HEK293 (cell line): ENCODE results near the gene THEM4.

ENCODE experiments used
- CTCF ChIA-PET: fragments of 350-600 bp; formaldehyde crosslinking; extraction: SDS; loops from one replicate; lab custom pipeline; 2021; ENCODE audit warnings: antibody characterized with exemption; lab: Yijun Ruan, JAX
- POLR2A ChIA-PET: fragments of 300-600 bp; formaldehyde crosslinking; extraction: SDS; loops from one replicate; lab custom pipeline; 2020; ENCODE audit warnings: antibody characterized with exemption, inconsistent platforms; lab: Yijun Ruan, JAX
- H3K27ac ChIP-seq: fragments of 200-500 bp; sonication (Bioruptor generic); 2 replicates; pipeline ENCODE4 v1.5.1; 2014; ENCODE audit warnings: low read depth, low read length, control low read depth, inconsistent platforms; ENCODE audit errors: extremely low read depth
- H3K36me3 ChIP-seq, 2 experiments: fragments of 200-500 bp in 1 of 2; sonication (Bioruptor generic) in 1 of 2; 1 replicate in 1 of 2; 2 replicates in 1 of 2; pipeline ENCODE4 v1.5.1; 2014 to 2017; ENCODE audit warnings: inconsistent platforms in 2 of 2, low read length in 2 of 2; ENCODE audit not compliant: control insufficient read depth in 2 of 2, insufficient read depth in 1 of 2
- H3K4me1 ChIP-seq: fragments of 200-500 bp; sonication (Bioruptor generic); 2 replicates; pipeline ENCODE4 v1.5.1; 2014; ENCODE audit warnings: mild to moderate bottlenecking, low read length, inconsistent platforms; ENCODE audit not compliant: control insufficient read depth, insufficient read depth
- H3K4me3 ChIP-seq: 2 replicates; pipeline ENCODE4 v1.5.1; 2011; ENCODE audit warnings: low read depth, mild to moderate bottlenecking, control low read depth, low read length, moderate library complexity
- H3K9me3 ChIP-seq: fragments of 200-500 bp; sonication (Bioruptor generic); 2 replicates; pipeline ENCODE4 v1.5.1; 2014; ENCODE audit warnings: low read depth, low read length, inconsistent platforms; ENCODE audit not compliant: control insufficient read depth, insufficient read depth
- GLIS2 ChIP-seq: fragments of 450-650 bp; formaldehyde crosslinking; IDR thresholded peaks from 2 replicates; pipeline ENCODE4 v1.5.1; 2016; ENCODE audit warnings: missing biosample characterization, missing genetic modification characterization
- HOXD13 ChIP-seq: sonication (generic); formaldehyde crosslinking; IDR thresholded peaks from 2 replicates; pipeline ENCODE4 v1.8.0; 2022; ENCODE audit warnings: missing genetic modification reagents, borderline replicate concordance
- IKZF3 ChIP-seq: fragments of 450-650 bp; IDR thresholded peaks from 2 replicates; pipeline ENCODE4 v1.5.0; 2018; ENCODE audit warnings: missing biosample characterization, mild to moderate bottlenecking, missing genetic modification characterization, moderate library complexity
- SALL2 ChIP-seq: fragments of 450-650 bp; formaldehyde crosslinking; IDR thresholded peaks from 2 replicates; pipeline ENCODE4 v1.5.0; 2017; ENCODE audit warnings: missing biosample characterization, mild to moderate bottlenecking, missing genetic modification characterization, borderline replicate concordance
- SCRT2 ChIP-seq: fragments of 450-650 bp; formaldehyde crosslinking; IDR thresholded peaks from 2 replicates; pipeline ENCODE4 v1.5.1; 2016; ENCODE audit warnings: missing biosample characterization, missing genetic modification characterization
- SP3 ChIP-seq: fragments of 450-650 bp; formaldehyde crosslinking; IDR thresholded peaks from 2 replicates; pipeline ENCODE4 v1.5.1; 2016; ENCODE audit warnings: missing biosample characterization, missing genetic modification characterization
- TCF7L2 ChIP-seq: IDR thresholded peaks from 2 replicates; pipeline ENCODE4 v1.6.1; 2011; ENCODE audit warnings: low read depth, mild to moderate bottlenecking, inconsistent platforms, low read length, moderate library complexity, borderline replicate concordance
- WT1 ChIP-seq: fragments of 450-650 bp; formaldehyde crosslinking; IDR thresholded peaks from 2 replicates; pipeline ENCODE4 v1.5.1; 2016; ENCODE audit warnings: missing biosample characterization, missing genetic modification characterization
- ZIC2 ChIP-seq: fragments of 450-650 bp; formaldehyde crosslinking; IDR thresholded peaks from 2 replicates; pipeline ENCODE4 v1.5.1; 2016; ENCODE audit warnings: missing biosample characterization, missing genetic modification characterization
- ZNF146 ChIP-seq: fragments of 450-650 bp; formaldehyde crosslinking; IDR thresholded peaks from 2 replicates; pipeline ENCODE4 v1.5.1; 2016; ENCODE audit warnings: missing biosample characterization, missing genetic modification characterization
- ZNF16 ChIP-seq: fragments of 450-650 bp; formaldehyde crosslinking; IDR thresholded peaks from 2 replicates; pipeline ENCODE4 v1.5.1; 2016; ENCODE audit warnings: low read depth, missing biosample characterization, missing genetic modification characterization
- ZNF248 ChIP-seq: fragments of 450-650 bp; formaldehyde crosslinking; IDR thresholded peaks from 2 replicates; pipeline ENCODE4 v1.5.1; 2017; ENCODE audit warnings: missing biosample characterization, missing genetic modification characterization
- ZNF266 ChIP-seq: fragments of 450-650 bp; formaldehyde crosslinking; IDR thresholded peaks from 2 replicates; pipeline ENCODE4 v1.5.1; 2016; ENCODE audit warnings: missing biosample characterization, missing genetic modification characterization, low read depth
- ZNF354C ChIP-seq: fragments of 450-650 bp; formaldehyde crosslinking; IDR thresholded peaks from 2 replicates; pipeline ENCODE4 v1.5.1; 2016; ENCODE audit warnings: missing biosample characterization, missing genetic modification characterization, low read depth, borderline replicate concordance
- ZNF558 ChIP-seq: fragments of 450-650 bp; formaldehyde crosslinking; IDR thresholded peaks from 2 replicates; pipeline ENCODE4 v1.5.1; 2016; ENCODE audit warnings: missing biosample characterization, missing genetic modification characterization
- ZNF629 ChIP-seq: fragments of 450-650 bp; formaldehyde crosslinking; IDR thresholded peaks from 2 replicates; pipeline ENCODE4 v1.5.1; 2017; ENCODE audit warnings: missing biosample characterization, missing genetic modification characterization
- ZNF654 ChIP-seq: fragments of 450-650 bp; formaldehyde crosslinking; IDR thresholded peaks from 2 replicates; pipeline ENCODE4 v1.5.1; 2016; ENCODE audit warnings: low read depth, missing biosample characterization, missing genetic modification characterization
- ZNF670 ChIP-seq: fragments of 450-650 bp; formaldehyde crosslinking; IDR thresholded peaks from 2 replicates; pipeline ENCODE4 v1.5.1; 2016; ENCODE audit warnings: missing biosample characterization, missing genetic modification characterization, low read depth
- ZNF707 ChIP-seq: fragments of 450-650 bp; formaldehyde crosslinking; IDR thresholded peaks from 2 replicates; pipeline ENCODE4 v1.5.1; 2016; ENCODE audit warnings: missing biosample characterization, missing genetic modification characterization
- ZNF792 ChIP-seq: fragments of 450-650 bp; formaldehyde crosslinking; IDR thresholded peaks from 2 replicates; pipeline ENCODE4 v1.5.1; 2016; ENCODE audit warnings: missing biosample characterization, missing genetic modification characterization
- ZNF837 ChIP-seq: fragments of 450-650 bp; formaldehyde crosslinking; IDR thresholded peaks from 2 replicates; pipeline ENCODE4 v1.5.1; 2016; ENCODE audit warnings: missing biosample characterization, missing genetic modification characterization
- TF ChIP-seq, protein P1 (sequence below): fragments of 450-650 bp; formaldehyde crosslinking; IDR thresholded peaks from 2 replicates; pipeline ENCODE4 v1.5.1; 2017; ENCODE audit warnings: missing biosample characterization, mild to moderate bottlenecking, missing genetic modification characterization, moderate library complexity
- TF ChIP-seq, protein P2 (sequence below): fragments of 450-650 bp; formaldehyde crosslinking; conservative IDR thresholded peaks from 2 replicates; pipeline ENCODE4 v1.5.1; 2016; ENCODE audit warnings: low read depth, missing biosample characterization, missing genetic modification characterization
- TF ChIP-seq, protein P3 (sequence below): fragments of 450-650 bp; formaldehyde crosslinking; IDR thresholded peaks from 2 replicates; pipeline ENCODE4 v1.5.1; 2016; ENCODE audit warnings: missing biosample characterization, missing genetic modification characterization
- TF ChIP-seq, protein P4 (sequence below): fragments of 450-650 bp; formaldehyde crosslinking; IDR thresholded peaks from 2 replicates; pipeline ENCODE4 v1.5.1; 2016; ENCODE audit warnings: missing biosample characterization, missing genetic modification characterization

THEM4 gene

DNA sequence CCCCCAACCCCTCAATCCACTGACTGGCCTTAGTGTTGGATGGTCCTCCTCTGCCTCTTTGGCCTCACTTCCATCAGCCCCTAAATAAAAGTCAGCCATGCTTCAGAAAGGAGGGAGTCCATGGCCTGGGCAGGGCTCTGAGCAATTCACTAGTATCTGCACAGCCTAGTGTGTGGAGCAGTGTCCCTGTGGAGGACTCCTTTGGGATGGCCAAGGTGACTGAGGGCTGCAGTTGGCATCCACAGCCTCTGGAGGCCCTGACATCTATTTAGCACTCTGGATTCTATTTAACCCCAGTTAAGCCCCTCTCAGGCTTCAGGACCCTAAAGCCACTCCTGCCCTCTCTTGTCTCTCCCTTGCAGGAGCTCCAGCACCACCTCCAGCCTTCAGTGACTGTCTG, 59.4 kb downstream of the THEM4 start:
- H3K4me1 ChIP-seq: no peaks in the 10 kb centered on the region
- H3K36me3 ChIP-seq: no peaks in the 10 kb centered on the region
- H3K9me3 ChIP-seq: no peaks in the 10 kb centered on the region
- CTCF ChIA-PET: no interaction called here
- H3K4me3 ChIP-seq: no peak overlapping the region
- no peak overlapping the region for H3K27ac ChIP-seq
- TF ChIP-seq ZNF266 (tag by site-specific recombination) (no peak), IKZF3 (tag by site-specific recombination) (no peak), ZNF707 (tag by site-specific recombination) (no peak), ZNF670 (tag by site-specific recombination) (no peak), ZNF354C (tag by site-specific recombination) (no peak), ZNF248 (no peak), ZNF792 (tag by site-specific recombination) (no peak), SP3 (tag by site-specific recombination) (no peak)
- POLR2A ChIA-PET: interaction anchor here (0.6 kb wide), 1 partner anchor 216 kb away, joined by 4 read pairs; no protein-coding TSS in a partner anchor

DNA sequence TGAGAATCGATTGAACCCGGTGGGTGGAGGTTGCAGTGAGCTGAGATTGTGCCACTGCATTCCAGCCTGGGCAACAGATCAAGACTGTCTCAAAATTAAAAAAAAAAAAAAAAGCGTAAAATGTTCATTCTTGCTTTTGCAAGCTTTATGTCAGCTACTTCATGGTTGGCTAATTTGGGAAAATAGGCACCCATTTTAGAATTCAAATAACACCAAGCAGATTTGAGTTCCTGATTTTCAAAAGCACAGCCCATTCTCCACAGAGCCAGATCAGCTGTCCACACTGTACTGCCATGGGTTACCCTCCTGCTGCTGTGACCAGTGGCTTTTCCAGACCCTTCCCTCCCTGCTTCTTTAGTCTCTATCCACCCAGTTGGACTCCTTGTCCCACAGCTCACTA, 60.2 kb downstream of the THEM4 start:
- POLR2A ChIA-PET: interaction anchor here (0.6 kb wide), 1 partner anchor 217 kb away, joined by 4 read pairs; no protein-coding TSS in a partner anchor

DNA sequence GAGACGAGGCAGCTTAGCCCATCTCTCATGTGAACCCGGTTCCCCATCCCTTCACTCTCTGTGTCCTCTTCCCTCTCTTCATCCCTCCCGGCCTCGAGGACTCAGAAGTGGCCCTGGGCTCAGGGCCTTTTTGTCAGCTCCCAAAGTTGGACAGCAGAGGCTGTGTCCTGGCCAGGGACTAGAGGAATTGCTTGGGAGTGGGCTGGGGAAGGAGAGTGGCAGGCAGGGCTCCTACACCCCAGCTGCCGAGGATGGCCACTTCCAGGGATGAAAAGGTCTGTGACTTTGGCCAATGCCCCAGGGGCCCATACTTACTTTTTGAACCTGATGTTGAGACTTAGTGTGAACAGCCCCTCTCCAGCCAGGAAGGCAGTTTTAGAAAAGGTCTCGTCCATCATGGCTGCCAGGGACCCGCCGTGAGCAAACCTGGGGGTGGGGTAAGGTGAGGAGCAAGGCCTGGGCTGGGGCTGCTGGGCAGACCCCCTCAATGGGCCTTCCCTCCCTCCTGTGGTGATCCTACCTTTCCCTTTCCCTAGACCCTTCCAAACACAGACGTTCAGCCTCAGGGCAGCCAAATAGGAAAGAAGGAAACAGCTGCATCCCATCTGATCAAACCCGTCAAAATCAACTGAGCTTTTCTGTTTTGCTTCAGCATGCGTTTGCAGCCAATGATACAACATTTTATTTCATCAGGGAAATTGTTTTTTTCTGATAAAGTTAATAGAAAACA, 61.3 kb downstream of the THEM4 start:
- no peak overlapping the region for H3K4me3 ChIP-seq
- H3K27ac ChIP-seq: no peak overlapping the region
- CTCF ChIA-PET: interaction anchor here (1.7 kb wide), 1 partner anchor 12 kb away, joined by 15 read pairs; no protein-coding TSS in a partner anchor
- H3K36me3 ChIP-seq: no peaks in the 10 kb centered on the region
- no peaks in the 10 kb centered on the region for H3K4me1 ChIP-seq
- POLR2A ChIA-PET: no interaction called here
- H3K9me3 ChIP-seq: no peaks in the 10 kb centered on the region
- TF ChIP-seq SALL2 (no peak), ZIC2 (tag by site-specific recombination) (no peak), GLIS2 (tag by site-specific recombination) (no peak), ZNF654 (no peak), ZNF629 (no peak), HOXD13 (CRISPR knock-in tag) (no peak)
- TF ChIP-seq, protein P1, sequence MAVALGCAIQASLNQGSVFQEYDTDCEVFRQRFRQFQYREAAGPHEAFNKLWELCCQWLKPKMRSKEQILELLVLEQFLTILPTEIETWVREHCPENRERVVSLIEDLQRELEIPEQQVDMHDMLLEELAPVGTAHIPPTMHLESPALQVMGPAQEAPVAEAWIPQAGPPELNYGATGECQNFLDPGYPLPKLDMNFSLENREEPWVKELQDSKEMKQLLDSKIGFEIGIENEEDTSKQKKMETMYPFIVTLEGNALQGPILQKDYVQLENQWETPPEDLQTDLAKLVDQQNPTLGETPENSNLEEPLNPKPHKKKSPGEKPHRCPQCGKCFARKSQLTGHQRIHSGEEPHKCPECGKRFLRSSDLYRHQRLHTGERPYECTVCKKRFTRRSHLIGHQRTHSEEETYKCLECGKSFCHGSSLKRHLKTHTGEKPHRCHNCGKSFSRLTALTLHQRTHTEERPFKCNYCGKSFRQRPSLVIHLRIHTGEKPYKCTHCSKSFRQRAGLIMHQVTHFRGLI: no peak
- TF ChIP-seq, protein P2, sequence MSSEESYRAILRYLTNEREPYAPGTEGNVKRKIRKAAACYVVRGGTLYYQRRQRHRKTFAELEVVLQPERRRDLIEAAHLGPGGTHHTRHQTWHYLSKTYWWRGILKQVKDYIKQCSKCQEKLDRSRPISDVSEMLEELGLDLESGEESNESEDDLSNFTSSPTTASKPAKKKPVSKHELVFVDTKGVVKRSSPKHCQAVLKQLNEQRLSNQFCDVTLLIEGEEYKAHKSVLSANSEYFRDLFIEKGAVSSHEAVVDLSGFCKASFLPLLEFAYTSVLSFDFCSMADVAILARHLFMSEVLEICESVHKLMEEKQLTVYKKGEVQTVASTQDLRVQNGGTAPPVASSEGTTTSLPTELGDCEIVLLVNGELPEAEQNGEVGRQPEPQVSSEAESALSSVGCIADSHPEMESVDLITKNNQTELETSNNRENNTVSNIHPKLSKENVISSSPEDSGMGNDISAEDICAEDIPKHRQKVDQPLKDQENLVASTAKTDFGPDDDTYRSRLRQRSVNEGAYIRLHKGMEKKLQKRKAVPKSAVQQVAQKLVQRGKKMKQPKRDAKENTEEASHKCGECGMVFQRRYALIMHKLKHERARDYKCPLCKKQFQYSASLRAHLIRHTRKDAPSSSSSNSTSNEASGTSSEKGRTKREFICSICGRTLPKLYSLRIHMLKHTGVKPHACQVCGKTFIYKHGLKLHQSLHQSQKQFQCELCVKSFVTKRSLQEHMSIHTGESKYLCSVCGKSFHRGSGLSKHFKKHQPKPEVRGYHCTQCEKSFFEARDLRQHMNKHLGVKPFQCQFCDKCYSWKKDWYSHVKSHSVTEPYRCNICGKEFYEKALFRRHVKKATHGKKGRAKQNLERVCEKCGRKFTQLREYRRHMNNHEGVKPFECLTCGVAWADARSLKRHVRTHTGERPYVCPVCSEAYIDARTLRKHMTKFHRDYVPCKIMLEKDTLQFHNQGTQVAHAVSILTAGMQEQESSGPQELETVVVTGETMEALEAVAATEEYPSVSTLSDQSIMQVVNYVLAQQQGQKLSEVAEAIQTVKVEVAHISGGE (tag by site-specific recombination): no peak

More for the DNA sequence above, 60.2 kb downstream of the THEM4 start:
- Histone ChIP-seq H3K27ac (no peak overlapping the region), H3K36me3 (no peaks in the 10 kb centered on the region), H3K9me3 (no peaks in the 10 kb centered on the region), H3K4me3 (no peak overlapping the region), H3K4me1 (no peaks in the 10 kb centered on the region)
- no peak for TF ChIP-seq SCRT2 (tag by site-specific recombination)
- TF ChIP-seq, protein P3, sequence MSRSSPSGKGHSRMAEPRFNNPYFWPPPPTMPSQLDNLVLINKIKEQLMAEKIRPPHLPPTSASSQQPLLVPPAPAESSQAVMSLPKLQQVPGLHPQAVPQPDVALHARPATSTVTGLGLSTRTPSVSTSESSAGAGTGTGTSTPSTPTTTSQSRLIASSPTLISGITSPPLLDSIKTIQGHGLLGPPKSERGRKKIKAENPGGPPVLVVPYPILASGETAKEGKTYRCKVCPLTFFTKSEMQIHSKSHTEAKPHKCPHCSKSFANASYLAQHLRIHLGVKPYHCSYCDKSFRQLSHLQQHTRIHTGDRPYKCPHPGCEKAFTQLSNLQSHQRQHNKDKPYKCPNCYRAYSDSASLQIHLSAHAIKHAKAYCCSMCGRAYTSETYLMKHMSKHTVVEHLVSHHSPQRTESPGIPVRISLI (tag by site-specific recombination): no peak
- no peak for TF ChIP-seq TCF7L2
- TF ChIP-seq ZNF558 (tag by site-specific recombination): no peak
- TF ChIP-seq WT1 (tag by site-specific recombination): no peak
- no peak for TF ChIP-seq ZNF146 (tag by site-specific recombination)
- no peak for TF ChIP-seq ZNF266 (tag by site-specific recombination)
- TF ChIP-seq ZNF837 (tag by site-specific recombination): no peak
- TF ChIP-seq, protein P4, sequence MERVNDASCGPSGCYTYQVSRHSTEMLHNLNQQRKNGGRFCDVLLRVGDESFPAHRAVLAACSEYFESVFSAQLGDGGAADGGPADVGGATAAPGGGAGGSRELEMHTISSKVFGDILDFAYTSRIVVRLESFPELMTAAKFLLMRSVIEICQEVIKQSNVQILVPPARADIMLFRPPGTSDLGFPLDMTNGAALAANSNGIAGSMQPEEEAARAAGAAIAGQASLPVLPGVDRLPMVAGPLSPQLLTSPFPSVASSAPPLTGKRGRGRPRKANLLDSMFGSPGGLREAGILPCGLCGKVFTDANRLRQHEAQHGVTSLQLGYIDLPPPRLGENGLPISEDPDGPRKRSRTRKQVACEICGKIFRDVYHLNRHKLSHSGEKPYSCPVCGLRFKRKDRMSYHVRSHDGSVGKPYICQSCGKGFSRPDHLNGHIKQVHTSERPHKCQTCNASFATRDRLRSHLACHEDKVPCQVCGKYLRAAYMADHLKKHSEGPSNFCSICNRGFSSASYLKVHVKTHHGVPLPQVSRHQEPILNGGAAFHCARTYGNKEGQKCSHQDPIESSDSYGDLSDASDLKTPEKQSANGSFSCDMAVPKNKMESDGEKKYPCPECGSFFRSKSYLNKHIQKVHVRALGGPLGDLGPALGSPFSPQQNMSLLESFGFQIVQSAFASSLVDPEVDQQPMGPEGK: no peak
- no peak for TF ChIP-seq ZNF16 (tag by site-specific recombination)
- CTCF ChIA-PET: interaction anchor here (0.6 to 1.7 kb wide), 2 partner anchors 13 to 68 kb away, joined by 4 to 15 read pairs; no protein-coding TSS in a partner anchor
